22Rv1 (cell line): ENCODE measurements around the gene PTPRM.

Source experiments
- ZFX ChIP-seq: fragments of 450-650 bp; IDR thresholded peaks from 2 replicates; pipeline ENCODE4 v1.6.1; 2017; ENCODE audit warnings: antibody characterized with exemption, borderline replicate concordance
- TF ChIP-seq, protein P1 (sequence below): fragments of 450-650 bp; IDR thresholded peaks from 2 replicates; pipeline ENCODE4 v1.5.1; 2017; ENCODE audit warnings: mild to moderate bottlenecking

DNA sequence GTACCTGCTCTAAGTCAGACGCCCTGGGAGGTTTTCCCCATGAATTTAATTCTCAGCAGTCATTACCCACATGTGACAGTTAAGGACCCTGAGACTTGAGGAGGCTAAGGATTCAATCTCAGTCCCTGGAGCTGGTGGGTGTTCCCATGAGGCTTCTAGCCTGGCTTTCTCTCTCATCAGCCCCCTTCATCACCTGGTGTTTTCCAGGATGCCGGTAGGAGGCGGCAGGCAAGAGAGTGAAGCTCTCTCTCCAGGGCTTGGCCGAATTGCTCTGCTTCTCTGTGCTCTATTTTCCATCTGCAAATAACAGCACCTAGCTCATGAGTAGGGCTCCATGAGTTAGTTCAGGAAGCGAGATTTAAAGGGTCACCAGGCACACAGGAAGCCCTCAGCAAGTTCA lies 241.9 kb downstream of the PTPRM start:
- TF ChIP-seq, protein P1, sequence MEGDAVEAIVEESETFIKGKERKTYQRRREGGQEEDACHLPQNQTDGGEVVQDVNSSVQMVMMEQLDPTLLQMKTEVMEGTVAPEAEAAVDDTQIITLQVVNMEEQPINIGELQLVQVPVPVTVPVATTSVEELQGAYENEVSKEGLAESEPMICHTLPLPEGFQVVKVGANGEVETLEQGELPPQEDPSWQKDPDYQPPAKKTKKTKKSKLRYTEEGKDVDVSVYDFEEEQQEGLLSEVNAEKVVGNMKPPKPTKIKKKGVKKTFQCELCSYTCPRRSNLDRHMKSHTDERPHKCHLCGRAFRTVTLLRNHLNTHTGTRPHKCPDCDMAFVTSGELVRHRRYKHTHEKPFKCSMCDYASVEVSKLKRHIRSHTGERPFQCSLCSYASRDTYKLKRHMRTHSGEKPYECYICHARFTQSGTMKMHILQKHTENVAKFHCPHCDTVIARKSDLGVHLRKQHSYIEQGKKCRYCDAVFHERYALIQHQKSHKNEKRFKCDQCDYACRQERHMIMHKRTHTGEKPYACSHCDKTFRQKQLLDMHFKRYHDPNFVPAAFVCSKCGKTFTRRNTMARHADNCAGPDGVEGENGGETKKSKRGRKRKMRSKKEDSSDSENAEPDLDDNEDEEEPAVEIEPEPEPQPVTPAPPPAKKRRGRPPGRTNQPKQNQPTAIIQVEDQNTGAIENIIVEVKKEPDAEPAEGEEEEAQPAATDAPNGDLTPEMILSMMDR: peak; percentile 12; the same call in 1 of the 2 replicates
- TF ChIP-seq ZFX: no peak
